Measurements from ENCODE around the gene SHC2. TPM values are rescaled to one million over a fixed set of nuclear protein-coding genes. Genes with fewer than 3 reads are reported as not detected.

SHC2 gene
- total and polyA plus RNA-seq, 9 of the 15 experiments (the other 6 are each of a cell fraction or from before 2014, with no cell fraction given) = 0.14 to 0.36 (median 0.17) TPM; not detected in 5

DNA sequence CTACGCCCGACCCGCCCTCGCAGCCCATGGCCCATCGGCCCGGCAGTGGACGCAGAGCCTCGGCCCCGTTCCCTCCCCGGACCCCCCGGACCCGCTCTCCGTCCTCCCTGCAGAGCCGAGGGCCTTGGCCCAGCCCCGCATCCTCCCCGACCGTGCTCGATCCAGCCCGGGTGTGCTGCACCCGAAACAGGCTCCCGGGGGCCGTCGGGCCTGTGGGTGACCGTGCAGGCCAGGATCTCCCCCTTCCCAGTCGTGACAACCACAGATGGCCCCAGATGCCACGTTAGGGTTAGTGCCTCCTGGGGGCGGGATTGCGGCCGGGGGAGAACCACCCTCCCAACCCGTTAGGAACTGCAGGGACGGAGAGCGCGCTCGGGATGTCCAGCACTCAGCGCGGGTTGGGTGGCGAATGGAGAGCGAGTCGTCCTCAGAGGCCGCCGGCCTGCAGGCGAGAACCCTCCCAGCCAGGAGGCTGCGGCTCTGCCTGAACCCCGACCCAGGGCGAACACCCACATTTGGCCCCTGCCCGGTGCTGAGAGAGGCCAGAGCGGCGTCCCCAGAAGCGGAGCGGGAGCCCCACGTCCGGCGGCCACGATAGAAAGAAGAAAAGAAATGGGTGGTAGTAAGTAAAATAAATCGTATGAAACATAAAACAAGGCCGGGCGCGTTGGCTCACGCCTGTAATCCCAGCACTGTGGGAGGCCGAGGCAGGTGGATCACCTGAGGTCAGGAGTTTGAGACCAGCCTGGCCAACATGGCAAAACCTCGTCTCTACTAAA, 28.8 kb upstream of the SHC2 start:
- H3K4me3 ChIP-seq = peak overlapping the region; percentile 100
- H2AFZ ChIP-seq (ENCODE audit: low read depth, low read length) = peak overlapping the region; percentile 66
- peak overlapping the region; percentile 97; the same call in 1 of the 3 replicates for H3K27ac ChIP-seq (ENCODE audit: extremely low read depth, low read depth, low read length)
- no peak for DNase-seq (ENCODE audit: extremely low read depth in 1 of 4, low spot score in 3 of 4)
- intact Hi-C loops (cut with micrococcal nuclease) (no loop called here), in situ Hi-C loops (cut with MboI) (no loop called here)
- BruUV-seq (replicated peaks) = no TSS peak
- CTCF ChIA-PET (ENCODE audit: low intra/inter-chr PET ratio) = interaction anchor here (1.2 kb wide), 1 partner anchor 17 kb away, joined by 3 read pairs; the partner anchor contains the start of gene TPGS1
- H3K4me1 ChIP-seq (replicated peaks in 1 of 2; ENCODE audit: control insufficient read depth in 2 of 2, insufficient read depth in 2 of 2, low read length in 2 of 2) = peaks cover 8 to 74% of the 10 kb centered on the region in 2 experiments
- no peak for FAIRE-seq
- POLR2A ChIA-PET = interaction anchor here (0.6 to 0.9 kb wide), 6 partner anchors 12 to 1262 kb away, joined by 3 to 5 read pairs (median 4); partner anchors contain the start of gene CDC34
- peak; percentile 16 for ATAC-seq
- peaks cover 11% of the 10 kb centered on the region; the same call in 1 of the 3 replicates for H3K79me2 ChIP-seq (ENCODE audit: control insufficient read depth, insufficient read depth, low read length)
- WGBS (ENCODE audit: insufficient coverage, low coverage, missing lambda C conversion rate) = 46% methylated on average over 50 of the region's 61 CpGs
- H4K20me1 ChIP-seq (replicated peaks; ENCODE audit: control insufficient read depth, insufficient read depth, low read length) = no peaks in the 10 kb centered on the region
- no peaks in the 10 kb centered on the region; a peak in 1 of 5 replicates for H3K27me3 ChIP-seq (ENCODE audit: control insufficient read depth in 2 of 2, insufficient read depth in 2 of 2, low read length in 2 of 2)
- no peaks in the 10 kb centered on the region for H3K36me3 ChIP-seq (ENCODE audit: control insufficient read depth, insufficient read depth, low read length)
- H3K4me2 ChIP-seq (ENCODE audit: insufficient read depth, low read length) = peak overlapping the region; percentile 81
- no peaks in the 10 kb centered on the region for H3K9me3 ChIP-seq (replicated peaks; ENCODE audit: control insufficient read depth, insufficient read depth, low read depth, low read length)
- H3K9ac ChIP-seq (ENCODE audit: insufficient read depth in 1 of 2, low read depth in 2 of 2, low read length in 2 of 2) = peak overlapping the region; percentile 98 to 100; a peak in 3 of 4 replicates
- H3K9me1 ChIP-seq (ENCODE audit: control insufficient read depth, insufficient read depth, low read length) = no peaks in the 10 kb centered on the region
- TF ChIP-seq SIRT6 (IDR thresholded peaks at IDR 0.05; ENCODE audit: low read depth, low read length) = no peak
- TF ChIP-seq SPI1 (IDR thresholded peaks at IDR 0.05; ENCODE audit: borderline replicate concordance, low read depth, low read length) = no peak
- no peak for TF ChIP-seq CHD2 (IDR thresholded peaks at IDR 0.05; ENCODE audit: low read depth, low read length)
- no peak for TF ChIP-seq BRD4 (IDR thresholded peaks at IDR 0.05)
- no peak for TF ChIP-seq DLX4 (CRISPR knock-in tag; IDR thresholded peaks at IDR 0.05)
- TF ChIP-seq NR2C2 (CRISPR knock-in tag; IDR thresholded peaks at IDR 0.05) = no peak
- peak; percentile 57; the same call in 1 of the 2 replicates for TF ChIP-seq NR2C2 (tag; IDR thresholded peaks at IDR 0.05)
- TF ChIP-seq, protein P1, sequence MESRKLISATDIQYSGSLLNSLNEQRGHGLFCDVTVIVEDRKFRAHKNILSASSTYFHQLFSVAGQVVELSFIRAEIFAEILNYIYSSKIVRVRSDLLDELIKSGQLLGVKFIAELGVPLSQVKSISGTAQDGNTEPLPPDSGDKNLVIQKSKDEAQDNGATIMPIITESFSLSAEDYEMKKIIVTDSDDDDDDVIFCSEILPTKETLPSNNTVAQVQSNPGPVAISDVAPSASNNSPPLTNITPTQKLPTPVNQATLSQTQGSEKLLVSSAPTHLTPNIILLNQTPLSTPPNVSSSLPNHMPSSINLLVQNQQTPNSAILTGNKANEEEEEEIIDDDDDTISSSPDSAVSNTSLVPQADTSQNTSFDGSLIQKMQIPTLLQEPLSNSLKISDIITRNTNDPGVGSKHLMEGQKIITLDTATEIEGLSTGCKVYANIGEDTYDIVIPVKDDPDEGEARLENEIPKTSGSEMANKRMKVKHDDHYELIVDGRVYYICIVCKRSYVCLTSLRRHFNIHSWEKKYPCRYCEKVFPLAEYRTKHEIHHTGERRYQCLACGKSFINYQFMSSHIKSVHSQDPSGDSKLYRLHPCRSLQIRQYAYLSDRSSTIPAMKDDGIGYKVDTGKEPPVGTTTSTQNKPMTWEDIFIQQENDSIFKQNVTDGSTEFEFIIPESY (CRISPR knock-in tag; IDR thresholded peaks at IDR 0.05) = peak; percentile 84
- 0 out of 2 replicates have a peak, but pooled peaks have one; percentile 14 for TF ChIP-seq ARID4B (CRISPR knock-in tag; IDR thresholded peaks at IDR 0.05)
- peak; percentile 91 for TF ChIP-seq ZNF263 (CRISPR knock-in tag; IDR thresholded peaks at IDR 0.05; ENCODE audit: borderline replicate concordance)
- peak; percentile 58; the same call in 1 of the 2 replicates for TF ChIP-seq THRAP3 (IDR thresholded peaks at IDR 0.05; ENCODE audit: borderline replicate concordance)
- TF ChIP-seq NR2C1 (IDR thresholded peaks at IDR 0.05) = peak; percentile 17; the same call in 1 of the 2 replicates
- TF ChIP-seq NR2C1 (tag; IDR thresholded peaks at IDR 0.05) = no peak; the same call in none of the 2 replicates

Measured in K562 (cell line).